Testis (tissue), 3 donors: ENCODE results near the gene HES4. TPM values are rescaled to one million over a fixed set of nuclear protein-coding genes. Genes with fewer than 3 reads are reported as not detected.
"Not testable (repeated sequence)": the region's sequence is repeated elsewhere in the genome, so short reads cannot be mapped to it uniquely, and the experiment has no call there.

Experiments
- DNase-seq: peaks from one replicate; pipeline ENCODE4 v3.0.0-alpha.2; 2019
- H3K27ac ChIP-seq, 2 donors: fragments of 200-600 bp; sonication (generic); one replicate each; pipeline ENCODE4 v1.5.1; 2019
- H3K27me3 ChIP-seq: fragments of 200-600 bp; sonication (generic); one replicate; pipeline ENCODE4 v1.5.1; 2019
- H3K36me3 ChIP-seq: fragments of 200-600 bp; sonication (generic); one replicate; pipeline ENCODE4 v1.5.1; 2017; ENCODE audit warnings: low read depth; ENCODE audit errors: missing control alignments
- H3K4me1 ChIP-seq: fragments of 200-600 bp; sonication (generic); one replicate; pipeline ENCODE4 v1.5.1; 2019
- H3K4me3 ChIP-seq, 2 donors: fragments of 200-600 bp; sonication (generic); one replicate each; pipeline ENCODE4 v1.5.1; 2017 to 2019
- H3K9me3 ChIP-seq: fragments of 200-600 bp; sonication (generic); one replicate; pipeline ENCODE4 v1.5.1; 2017
- CTCF ChIP-seq, 3 experiments: fragments of 450-650 bp in 2 of 3; fragments of 200-600 bp in 1 of 3; sonication (generic) in 1 of 3; IDR thresholded peaks; one replicate each; pipeline ENCODE4 v1.5.1; 2016 to 2019; ENCODE audit warnings: antibody characterized with exemption in 3 of 3, mild to moderate bottlenecking in 2 of 3, moderate library complexity in 1 of 3
- POLR2A ChIP-seq: fragments of 450-650 bp; IDR thresholded peaks from one replicate; pipeline ENCODE4 v1.6.1; 2017; ENCODE audit warnings: antibody characterized with exemption, mild to moderate bottlenecking, moderate library complexity
- WGBS, 2 donors: methylation state at CpG; one replicate each; pipeline ENCODE4 v1.1.5; 2018; 5-methylcytosine and 5-hydroxymethylcytosine counted together
- intact Hi-C: fragments of 100-400 bp; cut with DNase I; formaldehyde crosslinking; loops from one replicate; pipeline ENCODE4 v1.15.1; 2023; ENCODE audit warnings: low total_unique reads
- polyA plus RNA-seq: library from polyadenylated mRNA; stranded (reverse); fragments of 350-450 nt; fragmentation: Illumina TruSeq; extraction: RNeasy Lipid Tissue Mini Kit (QIAGEN cat#74804); gene quantifications from one replicate; pipeline ENCODE4 v1.2.3, GENCODE V29; 2014; ENCODE audit warnings: low read depth, low replicate concordance; ENCODE audit not compliant: insufficient read depth
- total RNA-seq, 2 donors: library from RNA; depleted of rRNA; stranded (reverse); fragments of >200 nt; gene quantifications; one replicate each; pipeline ENCODE4 v1.2.3, GENCODE V29; 2016

Gene HES4
- total and polyA plus RNA-seq, 3 donors from 2014 or later = 2.3 to 27.5 (median 26.4) TPM

GRCh38 chr1:1013922-1014648 is 14.2 kb upstream of the HES4 start:
- H3K27ac ChIP-seq = peak overlapping the region; percentile 64 to 84
- no peaks in the 10 kb centered on the region for H3K27me3 ChIP-seq
- intact Hi-C loops = no loop called here
- TF ChIP-seq POLR2A (no peak), CTCF (IDR thresholded peaks at IDR 0.05) (no peak)
- peak overlapping the region; percentile 56 for H3K4me3 ChIP-seq
- H3K9me3 ChIP-seq = no peaks in the 10 kb centered on the region
- H3K4me1 ChIP-seq = peaks cover 14% of the 10 kb centered on the region
- H3K36me3 ChIP-seq = no peaks in the 10 kb centered on the region
- 81 to 85% methylated on average over 19 to 41 of the region's 41 CpGs for WGBS, 2 donors
- DNase-seq = no peak

DNA sequence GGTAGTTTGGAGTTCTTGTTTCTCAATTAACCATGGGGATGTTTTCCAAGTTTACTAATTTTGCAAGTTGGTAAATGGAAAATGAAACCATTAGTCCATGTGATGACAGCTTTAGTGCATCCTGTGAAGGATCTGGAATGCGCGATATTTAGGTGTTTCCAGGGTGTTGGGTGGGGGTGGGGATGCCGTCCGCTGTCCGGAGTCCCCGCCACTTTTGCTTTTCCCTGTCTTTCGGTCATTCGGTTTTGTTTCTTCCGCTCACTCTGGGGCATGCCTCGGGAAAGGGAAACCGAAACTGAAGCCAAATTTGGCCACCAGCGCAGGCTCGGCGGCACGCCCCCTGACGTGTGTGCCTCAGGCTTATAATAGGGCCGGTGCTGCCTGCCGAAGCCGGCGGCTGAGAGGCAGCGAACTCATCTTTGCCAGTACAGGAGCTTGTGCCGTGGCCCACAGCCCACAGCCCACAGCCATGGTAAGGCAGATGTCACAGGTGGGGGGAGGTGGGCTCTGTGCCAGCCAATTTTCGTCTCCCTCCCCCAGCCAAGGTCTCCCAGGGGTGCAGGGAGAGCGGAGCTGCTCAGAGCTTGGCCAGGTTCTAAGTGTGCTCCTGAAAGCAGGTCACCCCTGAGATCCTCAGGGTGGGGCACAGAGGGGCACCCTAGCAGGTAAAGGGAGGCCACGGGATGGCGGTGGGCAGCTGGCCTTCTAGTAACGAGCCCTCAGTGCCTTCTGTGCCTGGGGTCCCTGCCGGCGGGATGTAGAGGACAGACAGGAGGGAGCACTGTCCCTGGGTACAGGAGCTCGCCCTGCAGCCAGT is 13.4 kb upstream of the HES4 start, which contains the start of gene ISG15:
Gene ISG15, plus strand, starts transcription at position 393 of the 817 bp plus-strand sequence. Its CDS starts 77 bp downstream, at position 470.
- Histone ChIP-seq H3K27ac (peak within 1 kb of the TSS; percentile 64 to 84), H3K4me3 (peak within 1 kb of the TSS; percentile 56), H3K36me3 (no peaks in the 10 kb centered on the region), H3K27me3 (no peaks in the 10 kb centered on the region), H3K9me3 (no peaks in the 10 kb centered on the region), H3K4me1 (peaks cover 10% of the 10 kb centered on the region)
- peak; percentile 93 for DNase-seq
- 33 to 40% methylated on average over 28 to 30 of the region's 30 CpGs for WGBS, 2 donors
- no peak for TF ChIP-seq CTCF (IDR thresholded peaks at IDR 0.05)
- TF ChIP-seq POLR2A = peak; percentile 40
- intact Hi-C loops = no loop called here

- H3K36me3 ChIP-seq, DNase-seq, H3K4me1 ChIP-seq, H3K27me3 ChIP-seq, H3K9me3 ChIP-seq, intact Hi-C loops: not testable (repeated sequence)
- WGBS, 2 donors = 52 to 59% methylated on average over 13 of the region's 13 CpGs
- Histone ChIP-seq H3K27ac (peak overlapping the region; percentile 64 to 84), H3K4me3 (peak overlapping the region; percentile 56)
Observed at GRCh38 chr1:1012736-1013104, 12.8 kb upstream of the HES4 start.

GRCh38 chr1:1011396-1011949 is 11.6 kb upstream of the HES4 start:
- Histone ChIP-seq H3K36me3 (no peaks in the 10 kb centered on the region), H3K4me3 (no peak overlapping the region), H3K27me3 (no peaks in the 10 kb centered on the region), H3K9me3 (no peaks in the 10 kb centered on the region), H3K4me1 (peaks cover 9% of the 10 kb centered on the region), H3K27ac (no peak overlapping the region)
- TF ChIP-seq POLR2A (no peak), CTCF (IDR thresholded peaks at IDR 0.05) (no peak)
- DNase-seq = no peak
- intact Hi-C loops = no loop called here
- WGBS, 2 donors = 79 to 84% methylated on average over 14 of the region's 14 CpGs

DNA sequence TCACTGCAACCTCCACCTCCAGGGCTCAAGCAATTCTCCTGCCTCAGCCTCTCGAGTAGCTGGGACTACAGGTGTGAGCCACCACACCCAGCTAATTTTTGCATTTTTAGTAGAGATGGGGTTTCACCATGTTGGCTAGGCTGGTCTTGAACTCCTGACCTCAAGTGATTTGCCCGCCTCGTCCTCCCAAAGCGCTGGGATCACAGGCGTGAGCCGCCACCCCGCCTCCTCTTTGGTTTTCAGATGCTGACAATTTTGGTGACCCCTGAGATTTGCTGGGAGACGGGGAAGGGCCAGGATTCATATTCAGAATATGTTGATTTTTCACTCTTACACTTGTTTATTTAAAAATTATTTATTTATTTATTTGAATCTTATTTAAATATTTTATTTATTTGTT is 10.2 kb upstream of the HES4 start:
- 88 to 94% methylated on average over 7 to 8 of the region's 8 CpGs for WGBS, 2 donors
- H3K9me3 ChIP-seq, H3K27me3 ChIP-seq, H3K27ac ChIP-seq, H3K4me3 ChIP-seq, H3K36me3 ChIP-seq, DNase-seq, intact Hi-C loops: not testable (repeated sequence)
- peaks cover 15% of the 10 kb centered on the region for H3K4me1 ChIP-seq
